HCEC 1CT (cell line): ENCODE measurements around the gene TAOK1.
"Not testable (repeated sequence)": the region's sequence is repeated elsewhere in the genome, so short reads cannot be mapped to it uniquely, and the experiment has no call there.

Experiments
- DNase-seq: peaks from one replicate; pipeline ENCODE4 v3.0.0-alpha.2; 2017

Gene TAOK1

GRCh38 chr17:29549177-29549923, 159.2 kb downstream of the TAOK1 start:
- DNase-seq: no peak

GRCh38 chr17:29555840-29556239, 165.7 kb downstream of the TAOK1 start:
- no peak for DNase-seq

GRCh38 chr17:29557085-29557738, 167.0 kb downstream of the TAOK1 start:
- DNase-seq: peak; percentile 9

DNA sequence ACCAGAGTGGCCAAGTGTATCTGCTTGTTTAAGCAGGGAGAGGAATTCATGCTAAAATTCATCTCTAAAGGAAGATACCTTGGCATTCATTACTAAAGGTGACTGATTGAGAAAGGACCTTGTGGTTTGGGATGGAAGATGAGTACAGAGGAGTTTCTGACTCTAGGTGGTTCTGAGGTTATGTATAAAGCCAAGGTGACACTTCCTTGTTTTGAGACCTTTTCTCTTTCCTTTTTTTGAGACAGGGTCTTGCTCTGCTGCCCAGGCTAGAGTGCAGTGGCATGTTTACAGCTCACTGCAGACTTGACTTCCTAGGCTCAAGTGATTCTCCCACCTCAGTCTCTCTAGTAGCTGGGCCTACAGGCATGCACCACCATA, 167.6 kb downstream of the TAOK1 start:
- DNase-seq: no peak

GRCh38 chr17:29558139-29558538, 168.0 kb downstream of the TAOK1 start:
- not testable (repeated sequence) for DNase-seq

DNA sequence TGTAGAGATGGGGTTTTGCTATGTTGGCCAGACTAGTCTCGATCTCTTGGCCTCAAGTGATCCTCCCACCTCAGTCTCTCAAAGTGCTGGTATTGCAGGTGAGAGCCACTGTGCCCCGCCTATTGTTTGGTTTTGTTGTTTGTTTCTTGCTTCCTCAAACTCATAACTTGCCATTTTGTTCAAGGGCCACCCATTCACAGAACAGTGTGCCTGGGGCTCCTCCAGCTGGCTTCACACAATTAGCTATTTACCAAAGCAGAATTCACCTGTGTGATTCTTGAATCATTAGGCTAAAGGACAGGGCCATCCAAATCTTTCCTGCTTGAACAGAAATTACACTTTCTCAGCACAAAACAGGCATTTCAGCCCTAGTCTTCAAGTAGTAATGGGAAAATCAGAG, 169.5 kb downstream of the TAOK1 start:
- no peak for DNase-seq

DNA sequence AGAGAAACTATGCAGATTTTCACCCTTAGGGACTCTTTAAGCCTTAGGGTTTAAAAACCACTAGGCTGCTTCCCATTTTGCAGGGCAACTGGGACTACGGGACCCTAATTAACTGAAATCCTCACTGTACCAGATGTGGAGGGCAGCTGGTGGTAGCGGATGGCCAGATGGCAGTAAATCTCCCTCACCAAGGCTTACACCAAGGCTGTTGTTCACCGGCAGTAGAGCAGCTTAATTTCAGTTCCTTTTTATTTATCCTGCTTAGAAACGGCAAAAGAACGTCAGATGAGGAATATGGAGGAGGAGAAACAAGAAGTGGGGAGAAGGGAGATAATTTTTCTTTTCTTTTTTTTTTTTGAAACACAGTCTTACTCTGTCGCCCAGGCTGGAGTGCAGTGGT, 170.2 kb downstream of the TAOK1 start:
- DNase-seq: no peak

DNA sequence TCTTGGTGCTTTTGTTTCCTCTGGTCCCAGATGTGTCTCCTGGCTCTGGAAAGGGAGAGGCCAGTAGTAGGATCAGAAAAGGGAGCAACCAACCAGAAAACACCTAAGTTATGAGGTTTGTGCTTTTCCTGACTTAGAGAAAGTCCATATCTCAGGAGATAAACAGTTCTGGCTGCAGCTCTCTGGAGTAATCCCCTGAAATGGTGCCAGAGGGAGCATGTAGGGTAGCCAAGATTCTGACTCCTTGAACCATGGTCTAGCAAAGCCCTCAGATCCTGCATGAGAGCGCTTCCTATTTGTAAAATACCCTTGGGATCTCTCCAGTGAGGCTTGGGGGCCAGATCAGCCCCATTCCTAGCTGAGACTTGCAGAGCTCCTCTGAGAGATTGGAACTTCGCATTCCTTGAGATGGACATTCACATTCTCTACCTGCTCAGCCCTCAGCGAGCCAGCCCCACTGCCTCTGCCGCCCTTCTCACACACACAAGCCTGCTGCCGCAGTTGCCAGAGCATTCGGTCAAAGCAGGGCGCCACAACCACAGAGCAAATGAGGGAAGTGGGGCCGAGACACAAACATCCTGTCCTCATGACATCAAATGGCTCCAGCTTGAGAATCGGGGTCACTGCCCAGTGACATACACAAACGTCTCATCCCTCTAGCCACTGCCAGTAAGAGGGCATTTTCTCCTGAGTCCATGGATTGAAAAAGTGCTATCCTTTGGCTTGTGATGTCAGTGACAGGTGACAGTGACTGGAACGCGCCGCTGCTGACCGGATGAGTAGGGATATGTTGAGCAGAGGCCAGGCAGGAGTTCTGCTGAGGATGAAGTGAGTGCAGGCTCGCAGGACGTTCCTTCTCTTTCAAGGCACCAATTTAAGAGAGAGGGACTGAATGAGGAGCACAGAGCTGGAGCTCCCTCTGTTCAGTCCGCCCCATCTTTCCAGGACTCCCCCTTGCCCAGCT, 171.7 kb downstream of the TAOK1 start:
- no peak for DNase-seq

DNA sequence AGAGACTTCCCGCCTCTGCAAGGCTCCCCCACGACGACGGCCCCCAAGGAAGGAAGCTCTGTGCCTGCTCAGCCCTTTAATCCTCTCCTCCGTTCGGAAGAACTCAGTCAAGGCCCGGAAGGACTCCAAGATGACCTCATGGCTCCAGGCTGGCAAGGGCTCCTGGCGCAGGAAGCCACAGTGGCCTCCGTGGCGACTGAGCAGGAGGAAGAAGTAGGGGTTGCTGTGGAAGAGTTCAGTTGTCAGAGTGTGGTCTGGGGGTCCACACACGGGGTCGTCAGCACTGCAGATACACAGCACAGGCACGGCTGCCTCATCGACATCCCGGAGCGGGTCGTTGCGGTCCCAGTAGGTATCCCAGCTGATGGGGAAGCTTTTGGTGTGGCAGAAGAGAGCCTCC, 172.5 kb downstream of the TAOK1 start:
- no peak for DNase-seq

- no peak for DNase-seq
These were observed 173.7 kb downstream of the TAOK1 start for GRCh38 chr17:29563816-29564215.

GRCh38 chr17:29565643-29566472, 175.7 kb downstream of the TAOK1 start:
- no peak for DNase-seq

DNA sequence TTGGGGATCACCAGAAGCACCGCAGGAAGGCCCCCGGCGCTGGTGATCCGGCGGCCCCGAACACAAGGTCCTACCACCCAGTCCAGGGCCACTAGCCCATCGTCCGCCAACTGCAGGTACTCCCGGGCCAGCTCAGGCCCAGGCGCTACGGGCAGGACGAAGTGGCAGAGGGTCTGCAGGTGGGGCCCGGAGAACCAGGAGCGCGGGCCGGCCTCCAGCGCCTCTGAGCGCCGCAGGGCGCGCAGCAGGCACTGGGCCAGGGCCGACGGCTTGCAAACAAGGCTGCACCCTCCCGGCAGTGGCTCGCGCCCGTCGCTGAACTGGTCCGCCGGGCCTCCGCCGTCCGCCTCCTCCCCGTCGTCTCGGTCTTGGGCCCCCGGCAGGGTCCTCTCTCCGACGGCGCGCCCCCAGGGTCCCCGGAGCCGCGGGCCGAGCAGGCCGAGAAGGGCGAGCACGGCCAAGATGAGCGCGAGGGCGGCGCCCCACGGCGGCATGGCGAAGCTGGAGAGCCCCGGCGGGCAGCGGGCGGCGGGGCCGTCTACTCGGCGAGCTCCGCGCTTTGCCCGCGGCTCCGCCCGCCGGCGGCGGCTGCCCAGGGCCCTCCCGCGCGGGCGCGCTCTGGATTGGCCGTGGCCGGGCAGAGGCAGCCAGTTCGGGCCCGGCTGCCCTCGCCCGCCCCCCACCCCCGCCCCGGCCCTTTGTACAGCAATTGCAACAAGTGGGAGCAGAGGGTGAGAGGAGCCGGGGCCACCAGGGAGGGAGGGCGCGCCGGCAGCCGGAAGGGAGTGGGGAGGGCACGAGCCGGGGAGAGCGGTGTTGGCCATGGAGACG, 176.5 kb downstream of the TAOK1 start, which contains the start of gene ABHD15:
Gene ABHD15, minus strand, starts transcription at position 565 of the 831 bp plus-strand sequence. Its CDS starts 71 bp downstream, at position 494.
- peak; percentile 70 for DNase-seq

GRCh38 chr17:29567304-29567553, 177.1 kb downstream of the TAOK1 start:
- DNase-seq: no peak

- DNase-seq: peak; percentile 58
These were observed 177.6 kb downstream of the TAOK1 start for GRCh38 chr17:29567554-29568330.

GRCh38 chr17:29568331-29569244, 178.4 kb downstream of the TAOK1 start, which contains the start of gene TP53I13:
Gene TP53I13 (plus strand): TSS chr17:29568701. CDS start chr17:29568759, 58 bp downstream.
- DNase-seq: peak; percentile 71

- no peak for DNase-seq
These were observed 179.2 kb downstream of the TAOK1 start for GRCh38 chr17:29569245-29569950.

- no peak for DNase-seq
These were observed 180.4 kb downstream of the TAOK1 start for GRCh38 chr17:29570521-29570920.

DNA sequence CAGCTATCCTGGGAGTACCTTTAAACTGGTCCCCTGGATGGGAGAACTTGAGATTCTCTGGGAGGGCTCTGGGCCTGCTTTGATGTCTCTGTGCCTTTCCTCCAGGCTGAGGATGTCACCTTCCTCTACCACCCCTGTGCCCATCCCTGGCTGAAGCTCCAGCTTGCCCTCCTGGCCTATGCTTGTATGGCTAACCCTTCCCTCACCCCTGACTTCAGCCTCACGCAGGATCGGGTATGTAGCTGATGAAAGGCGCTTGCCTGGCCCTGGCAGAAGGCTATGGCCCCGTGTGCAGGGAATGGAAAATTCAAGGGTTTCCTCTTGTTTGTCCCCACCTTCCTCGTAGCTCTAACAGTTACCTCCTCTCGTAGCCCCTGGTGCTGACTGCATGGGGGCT, 181.3 kb downstream of the TAOK1 start:
- no peak for DNase-seq
